IgD-negative memory B cell (primary cell): ENCODE data around the gene LHFPL3. TPM values are rescaled to one million over a fixed set of nuclear protein-coding genes. Genes with fewer than 3 reads are reported as not detected.
A peak's percentile ranks its signal among the peaks of the same experiment; 100 is the strongest.
"Not testable (repeated sequence)": the region's sequence is repeated elsewhere in the genome, so short reads cannot be mapped to it uniquely, and the experiment has no call there.

ENCODE experiments used
- H3K27ac Mint-ChIP-seq, 3 donors: one replicate each; pipeline ENCODE4 v1.8.0; 2020 to 2022; ENCODE audit warnings: mild to moderate bottlenecking in 3 of 3, mixed read lengths in 3 of 3, moderate library complexity in 1 of 3
- H3K27me3 Mint-ChIP-seq: one replicate; pipeline ENCODE4 v1.8.0; 2021; ENCODE audit warnings: mixed read lengths
- H3K36me3 Mint-ChIP-seq: one replicate; pipeline ENCODE4 v1.8.0; 2020; ENCODE audit warnings: mild to moderate bottlenecking, mixed read lengths
- H3K4me1 Mint-ChIP-seq, 3 donors: one replicate each; pipeline ENCODE4 v1.8.0; 2020 to 2022; ENCODE audit warnings: mixed read lengths in 3 of 3, mild to moderate bottlenecking in 1 of 3
- H3K4me3 Mint-ChIP-seq, 4 donors: one replicate each; pipeline ENCODE4 v1.8.0; 2020 to 2022; ENCODE audit warnings: mild to moderate bottlenecking in 4 of 4, mixed read lengths in 4 of 4, moderate library complexity in 3 of 4
- H3K9me3 Mint-ChIP-seq, 3 donors: one replicate each; pipeline ENCODE4 v1.8.0; 2020 to 2021; ENCODE audit warnings: mixed read lengths in 3 of 3, mild to moderate bottlenecking in 1 of 3
- polyA plus RNA-seq: library from polyadenylated mRNA; unstranded; fragments of 300-500 nt; fragmentation: Illumina TruSeq; gene quantifications from one replicate; pipeline ENCODE4 v1.2.3, GENCODE V29; 2021

LHFPL3 gene
- not detected for polyA plus RNA-seq

- Mint-ChIP-seq H3K9me3 (peaks cover 0 to 4% (median 0%) of the 10 kb centered on the region in 3 donors), H3K27ac (no peak within 1 kb of the TSS), H3K27me3 (peaks cover 30% of the 10 kb centered on the region), H3K36me3 (no peaks in the 10 kb centered on the region), H3K4me1 (peaks cover 0 to 16% (median 10%) of the 10 kb centered on the region in 3 donors), H3K4me3 (peak within 1 kb of the TSS in 2 of 4 donors; percentile 18 to 46)
These were observed at the start of gene LHFPL3 for GRCh38 chr7:104328296-104328969. Gene LHFPL3 (plus strand): TSS chr7:104328603.

DNA sequence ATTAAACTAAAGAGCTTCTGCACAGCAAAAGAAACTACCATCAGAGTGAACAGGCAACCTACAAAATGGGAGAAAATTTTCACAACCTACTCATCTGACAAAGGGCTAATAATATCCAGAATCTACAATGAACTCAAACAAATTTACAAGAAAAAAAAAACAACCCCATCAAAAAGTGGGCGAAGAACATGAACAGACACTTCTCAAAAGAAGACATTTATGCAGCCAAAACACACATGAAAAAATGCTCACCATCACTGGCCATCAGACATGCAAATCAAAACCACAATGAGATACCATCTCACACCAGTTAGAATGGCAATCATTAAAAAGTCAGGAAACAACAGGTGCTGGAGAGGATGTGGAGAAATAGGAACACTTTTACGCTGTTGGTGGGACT lies 46.7 kb upstream of the LHFPL3 start:
- H3K27ac Mint-ChIP-seq, H3K9me3 Mint-ChIP-seq, H3K27me3 Mint-ChIP-seq, H3K36me3 Mint-ChIP-seq, H3K4me1 Mint-ChIP-seq, H3K4me3 Mint-ChIP-seq: not testable (repeated sequence)

- Mint-ChIP-seq H3K4me3 (no peak overlapping the region), H3K36me3 (no peaks in the 10 kb centered on the region), H3K27ac (no peak overlapping the region), H3K27me3 (no peaks in the 10 kb centered on the region), H3K4me1 (no peaks in the 10 kb centered on the region), H3K9me3 (peaks cover 1 to 7% (median 5%) of the 10 kb centered on the region in 3 donors)
These were observed 41.6 kb upstream of the LHFPL3 start for GRCh38 chr7:104286839-104287238.

- no peak overlapping the region for H3K4me3 Mint-ChIP-seq
These were observed 40.3 kb upstream of the LHFPL3 start for GRCh38 chr7:104288137-104288536.

DNA sequence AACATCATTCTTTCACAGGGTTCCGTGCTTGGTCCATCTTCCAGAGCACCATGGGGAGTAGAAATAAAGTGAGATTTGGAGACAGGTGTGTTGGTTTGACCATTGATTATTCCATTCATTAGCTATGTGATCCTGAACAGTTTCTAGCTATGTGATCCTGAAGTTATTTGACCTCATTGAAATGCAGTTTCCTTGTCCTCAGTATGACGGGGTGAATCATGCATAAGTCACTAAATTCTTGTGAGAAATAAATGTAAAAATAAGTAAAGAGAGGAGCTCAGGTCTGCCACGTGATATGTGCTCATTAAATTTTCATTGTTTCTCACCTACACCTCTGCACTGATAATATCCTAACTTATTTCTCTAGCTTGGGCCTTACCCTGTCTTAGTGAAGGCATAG lies 34.1 kb upstream of the LHFPL3 start:
- Mint-ChIP-seq H3K27ac (no peak overlapping the region), H3K4me1 (no peaks in the 10 kb centered on the region), H3K9me3 (peaks cover 2 to 10% (median 4%) of the 10 kb centered on the region in 3 donors), H3K36me3 (no peaks in the 10 kb centered on the region), H3K27me3 (no peaks in the 10 kb centered on the region), H3K4me3 (no peak overlapping the region)

More at GRCh38 chr7:104288137-104288536, 40.3 kb upstream of the LHFPL3 start:
- H3K27me3 Mint-ChIP-seq, result no peaks in the 10 kb centered on the region
- no peaks in the 10 kb centered on the region for H3K36me3 Mint-ChIP-seq
- H3K9me3 Mint-ChIP-seq, result peaks cover 0 to 7% (median 2%) of the 10 kb centered on the region in 3 donors
- no peak overlapping the region for H3K27ac Mint-ChIP-seq
- no peaks in the 10 kb centered on the region for H3K4me1 Mint-ChIP-seq

DNA sequence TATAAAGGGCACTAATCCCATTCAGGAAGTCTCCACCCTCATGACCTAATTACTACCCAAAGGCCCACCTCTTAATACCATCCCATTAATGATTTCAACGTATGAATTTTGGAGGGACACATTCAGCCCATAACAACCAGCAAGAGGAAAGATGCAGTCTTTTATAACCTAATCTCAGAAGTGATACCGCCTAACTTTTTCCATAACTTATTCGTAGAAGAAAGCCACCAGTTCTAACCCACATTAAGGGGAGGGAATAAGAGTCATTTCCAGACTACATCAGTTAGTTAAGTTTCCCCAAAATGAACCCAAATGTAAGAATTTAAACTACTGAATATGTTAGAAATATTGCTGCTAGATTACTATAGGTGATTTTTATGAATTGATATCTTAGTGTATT lies 32.1 kb upstream of the LHFPL3 start:
- H3K4me3 Mint-ChIP-seq, result no peak overlapping the region
- H3K27me3 Mint-ChIP-seq, result peaks cover 5% of the 10 kb centered on the region
- H3K27ac Mint-ChIP-seq, result no peak overlapping the region
- H3K36me3 Mint-ChIP-seq, result no peaks in the 10 kb centered on the region
- H3K9me3 Mint-ChIP-seq, result peaks cover 0 to 4% (median 4%) of the 10 kb centered on the region in 3 donors
- H3K4me1 Mint-ChIP-seq, result no peaks in the 10 kb centered on the region

DNA sequence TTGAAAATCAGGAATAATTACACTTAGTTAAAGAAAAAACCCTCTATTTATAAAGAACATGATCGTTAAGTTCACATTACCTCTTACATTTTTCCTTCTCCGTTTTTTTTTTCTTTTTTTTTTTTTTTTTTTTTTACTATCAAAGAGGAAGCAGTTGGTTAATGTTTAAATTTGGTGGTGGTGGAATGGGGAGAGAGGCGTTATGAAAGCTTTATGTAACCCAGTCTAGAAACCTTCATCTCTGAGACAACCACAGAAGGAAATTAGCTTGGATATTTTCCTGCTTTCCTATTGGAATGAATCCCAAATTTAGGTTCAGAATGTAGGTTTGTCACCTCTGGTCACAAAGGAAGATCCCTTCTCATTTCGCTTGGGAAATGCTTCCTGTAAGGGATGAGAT lies 31.5 kb upstream of the LHFPL3 start:
- Mint-ChIP-seq H3K4me1 (no peaks in the 10 kb centered on the region), H3K36me3 (no peaks in the 10 kb centered on the region), H3K27me3 (peaks cover 5% of the 10 kb centered on the region), H3K4me3 (no peak overlapping the region), H3K27ac (no peak overlapping the region), H3K9me3 (peaks cover 0 to 4% (median 4%) of the 10 kb centered on the region in 3 donors)

DNA sequence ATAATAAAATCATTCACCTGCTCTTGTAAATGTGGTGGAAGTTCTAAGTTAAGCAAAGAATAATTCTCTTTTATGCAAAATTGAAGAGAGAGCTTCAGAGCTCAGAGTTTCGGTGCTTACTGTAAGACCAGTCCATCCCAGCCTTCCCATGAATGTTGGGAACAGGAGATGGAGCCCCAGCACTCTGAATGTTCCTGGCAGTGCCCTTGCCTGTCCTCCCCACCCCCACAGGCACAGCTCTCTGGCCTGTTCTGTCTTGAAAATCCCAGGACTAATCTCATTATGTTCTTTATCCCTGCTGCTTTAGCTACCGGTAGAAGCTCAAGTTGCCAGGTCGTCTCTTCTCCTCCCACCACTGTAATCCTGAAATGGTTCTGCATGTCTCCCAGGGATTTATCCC lies 29.1 kb upstream of the LHFPL3 start:
- no peak overlapping the region for H3K27ac Mint-ChIP-seq

DNA sequence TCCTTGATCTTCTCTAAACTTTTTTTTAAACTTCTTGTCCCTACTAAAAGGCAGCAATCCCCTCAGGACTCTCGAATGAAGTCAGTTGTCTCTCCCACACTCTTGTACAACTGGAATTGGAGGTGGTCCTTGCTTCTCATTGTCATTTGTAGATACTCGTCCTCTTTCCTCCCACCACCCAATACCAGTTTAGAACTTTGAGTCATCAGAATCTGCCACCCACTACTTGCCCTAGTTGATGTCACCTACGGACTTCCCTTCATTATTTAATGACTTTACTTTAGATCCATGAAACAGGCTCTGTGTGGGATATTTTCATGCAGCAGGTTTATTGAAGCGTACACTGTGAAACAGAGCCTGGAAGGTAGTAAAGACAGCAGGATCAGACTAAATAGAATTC lies 28.6 kb upstream of the LHFPL3 start:
- Mint-ChIP-seq H3K36me3 (no peaks in the 10 kb centered on the region), H3K27ac (no peak overlapping the region), H3K4me3 (no peak overlapping the region), H3K4me1 (no peaks in the 10 kb centered on the region), H3K27me3 (peaks cover 5% of the 10 kb centered on the region), H3K9me3 (peaks cover 0 to 4% (median 4%) of the 10 kb centered on the region in 3 donors)

More for the DNA sequence above, 29.1 kb upstream of the LHFPL3 start:
- Mint-ChIP-seq H3K9me3 (peaks cover 0 to 4% (median 4%) of the 10 kb centered on the region in 3 donors), H3K4me3 (no peak overlapping the region), H3K4me1 (no peaks in the 10 kb centered on the region), H3K27me3 (peaks cover 5% of the 10 kb centered on the region), H3K36me3 (no peaks in the 10 kb centered on the region)

DNA sequence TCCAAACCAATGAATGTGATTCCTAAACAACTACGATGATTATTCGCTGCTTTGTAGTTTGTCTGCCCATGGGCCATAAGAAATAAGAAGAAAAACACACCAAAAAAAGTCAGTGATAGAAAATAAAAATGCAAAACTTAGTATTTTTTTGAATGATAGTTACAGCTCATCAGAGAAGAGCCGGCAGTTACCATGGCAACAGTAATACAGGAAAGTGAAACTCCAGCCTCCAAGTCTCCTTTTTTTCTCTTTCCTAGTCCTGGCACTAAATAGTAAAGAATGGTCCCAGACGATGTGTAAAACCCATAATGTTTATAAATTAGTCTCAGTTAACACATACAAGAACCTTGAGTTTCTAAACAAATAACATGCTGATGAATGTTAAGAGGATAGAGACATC lies 21.6 kb upstream of the LHFPL3 start:
- Mint-ChIP-seq H3K9me3 (no peaks in the 10 kb centered on the region), H3K27ac (no peak overlapping the region), H3K4me3 (no peak overlapping the region), H3K36me3 (no peaks in the 10 kb centered on the region), H3K27me3 (peaks cover 1% of the 10 kb centered on the region), H3K4me1 (no peaks in the 10 kb centered on the region)

DNA sequence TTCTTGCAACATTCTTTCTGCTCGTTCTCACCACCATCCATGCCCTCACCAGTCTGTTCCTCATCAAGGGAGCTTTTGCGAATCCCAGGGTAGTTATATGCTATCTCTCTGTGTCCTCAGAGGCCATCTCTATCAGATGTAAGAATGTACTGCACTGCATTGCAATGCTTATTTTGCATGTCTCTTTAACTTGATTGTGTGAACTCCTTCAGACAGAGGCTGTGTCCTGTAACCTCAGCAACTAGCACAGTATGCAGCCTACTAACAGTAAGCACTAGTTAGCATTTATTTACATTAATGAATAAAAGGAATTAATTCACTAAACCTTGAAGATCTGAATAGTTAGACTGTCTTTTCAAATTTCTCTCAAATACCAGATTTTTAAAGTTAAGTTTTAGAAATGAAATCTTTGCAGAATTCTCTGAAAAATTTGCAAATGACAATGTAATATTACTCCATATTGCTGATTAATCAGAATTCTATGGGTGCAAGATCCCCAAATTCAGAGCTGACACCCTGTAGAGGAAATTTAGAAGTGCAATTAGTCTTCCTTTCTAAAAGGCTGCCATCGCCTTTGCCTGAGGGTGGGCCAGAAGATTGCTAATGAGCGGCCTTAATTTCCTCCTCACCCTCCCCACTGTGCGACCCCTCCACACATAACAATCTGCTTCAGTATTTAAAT lies 10.3 kb upstream of the LHFPL3 start:
- no peaks in the 10 kb centered on the region for H3K4me1 Mint-ChIP-seq
- peaks cover 2% of the 10 kb centered on the region for H3K27me3 Mint-ChIP-seq
- peaks cover 4 to 23% (median 6%) of the 10 kb centered on the region in 3 donors for H3K9me3 Mint-ChIP-seq
- H3K27ac Mint-ChIP-seq, result no peak overlapping the region
- no peaks in the 10 kb centered on the region for H3K36me3 Mint-ChIP-seq
- H3K4me3 Mint-ChIP-seq, result no peak overlapping the region

DNA sequence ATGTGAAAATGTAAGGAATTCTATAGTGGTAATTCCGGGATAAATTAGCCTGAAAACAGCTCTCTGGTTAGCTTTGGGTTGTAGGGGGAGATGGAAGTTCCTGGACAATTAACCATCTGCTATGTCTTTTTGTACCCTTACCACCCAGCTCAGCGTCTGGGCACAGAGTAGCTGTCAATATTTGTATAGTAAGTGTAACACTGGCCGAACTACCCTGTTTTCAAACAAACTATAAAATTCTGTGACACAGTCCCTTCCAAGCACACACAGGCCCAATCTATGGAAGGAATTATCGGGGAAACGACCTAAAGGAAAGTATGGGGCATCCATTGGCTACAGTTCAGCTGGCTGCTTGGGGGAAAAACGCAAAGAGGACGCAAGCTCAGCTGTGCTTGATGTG lies 869 bp upstream of the LHFPL3 start:
- Mint-ChIP-seq H3K4me3 (no peak overlapping the region), H3K4me1 (peaks cover 0 to 16% (median 10%) of the 10 kb centered on the region in 3 donors), H3K27ac (no peak overlapping the region), H3K9me3 (peaks cover 0 to 6% (median 4%) of the 10 kb centered on the region in 3 donors), H3K27me3 (peaks cover 29% of the 10 kb centered on the region), H3K36me3 (no peaks in the 10 kb centered on the region)

GRCh38 chr7:104327938-104328295 lies 486 bp upstream of the LHFPL3 start:
- Mint-ChIP-seq H3K9me3 (peaks cover 0 to 6% (median 4%) of the 10 kb centered on the region in 3 donors), H3K4me1 (peaks cover 0 to 16% (median 10%) of the 10 kb centered on the region in 3 donors), H3K4me3 (no peak overlapping the region), H3K36me3 (no peaks in the 10 kb centered on the region), H3K27me3 (peaks cover 29% of the 10 kb centered on the region), H3K27ac (no peak overlapping the region)

GRCh38 chr7:104328970-104329825 lies 795 bp downstream of the LHFPL3 start:
- peaks cover 0 to 3% (median 0%) of the 10 kb centered on the region in 3 donors for H3K9me3 Mint-ChIP-seq
- H3K36me3 Mint-ChIP-seq, result no peaks in the 10 kb centered on the region
- peak overlapping the region in 2 of 4 donors; percentile 18 to 46 for H3K4me3 Mint-ChIP-seq
- peaks cover 0 to 16% (median 10%) of the 10 kb centered on the region in 3 donors for H3K4me1 Mint-ChIP-seq
- H3K27me3 Mint-ChIP-seq, result peaks cover 30% of the 10 kb centered on the region
- H3K27ac Mint-ChIP-seq, result no peak overlapping the region

- H3K9me3 Mint-ChIP-seq, result peaks cover 0 to 7% (median 2%) of the 10 kb centered on the region in 3 donors
- H3K4me1 Mint-ChIP-seq, result no peaks in the 10 kb centered on the region
- H3K36me3 Mint-ChIP-seq, result no peaks in the 10 kb centered on the region
- H3K4me3 Mint-ChIP-seq, result no peak overlapping the region
- H3K27me3 Mint-ChIP-seq, result peaks cover 2% of the 10 kb centered on the region
- H3K27ac Mint-ChIP-seq, result no peak overlapping the region
These were observed 13.1 kb downstream of the LHFPL3 start for GRCh38 chr7:104341546-104341945.
